SK-N-MC (cell line): ENCODE data around the gene RXRB.

Experiments used
- EZH2 ChIP-seq: fragments of 200-600 bp; sonication (generic); IDR thresholded peaks from one replicate; pipeline ENCODE4 v1.6.1; 2017; ENCODE audit warnings: antibody characterized with exemption
- FOXP2 ChIP-seq: optimal IDR thresholded peaks from 2 replicates; pipeline ENCODE3; 2011; ENCODE audit warnings: mild to moderate bottlenecking, moderate library complexity; ENCODE audit not compliant: insufficient read depth; ENCODE audit errors: extremely low read length, control extremely low read depth
- POLR2AphosphoS5 ChIP-seq: IDR thresholded peaks from 2 replicates; pipeline ENCODE4 v1.6.1; 2012; ENCODE audit warnings: mild to moderate bottlenecking, low read depth, low read length, borderline replicate concordance

GRCh38 chr6:33236852-33237251, 36.4 kb upstream of the RXRB start:
- TF ChIP-seq EZH2 (no peak), POLR2AphosphoS5 (no peak), FOXP2 (no peak)
